Kasumi-1 (cell line): ENCODE data around the gene CDNF.

Source experiments
- DNase-seq, 2 experiments: peaks; one replicate each; lab custom pipeline; 2025; lab: John Stamatoyannopoulos, UW

The CDNF gene

DNA sequence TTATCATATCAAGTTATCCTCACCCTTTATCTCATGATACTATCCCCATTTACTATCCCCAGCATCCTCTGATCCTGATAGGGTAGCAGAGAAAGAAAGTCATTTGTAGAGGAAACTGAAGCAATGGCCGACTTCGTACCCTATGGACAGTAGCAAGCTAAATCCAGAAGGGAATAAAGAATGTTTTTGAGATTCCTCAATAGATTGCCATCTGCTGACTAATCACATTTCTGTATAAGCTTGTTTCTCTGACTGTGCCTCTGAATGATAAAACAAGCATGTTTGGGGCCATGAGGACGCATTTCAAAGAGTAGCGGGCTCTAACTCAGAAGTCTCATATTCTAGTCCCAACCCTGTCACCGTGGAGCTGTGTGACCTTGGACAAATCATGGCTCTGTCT is 49.9 kb downstream of the CDNF start:
- DNase-seq, result no peak

DNA sequence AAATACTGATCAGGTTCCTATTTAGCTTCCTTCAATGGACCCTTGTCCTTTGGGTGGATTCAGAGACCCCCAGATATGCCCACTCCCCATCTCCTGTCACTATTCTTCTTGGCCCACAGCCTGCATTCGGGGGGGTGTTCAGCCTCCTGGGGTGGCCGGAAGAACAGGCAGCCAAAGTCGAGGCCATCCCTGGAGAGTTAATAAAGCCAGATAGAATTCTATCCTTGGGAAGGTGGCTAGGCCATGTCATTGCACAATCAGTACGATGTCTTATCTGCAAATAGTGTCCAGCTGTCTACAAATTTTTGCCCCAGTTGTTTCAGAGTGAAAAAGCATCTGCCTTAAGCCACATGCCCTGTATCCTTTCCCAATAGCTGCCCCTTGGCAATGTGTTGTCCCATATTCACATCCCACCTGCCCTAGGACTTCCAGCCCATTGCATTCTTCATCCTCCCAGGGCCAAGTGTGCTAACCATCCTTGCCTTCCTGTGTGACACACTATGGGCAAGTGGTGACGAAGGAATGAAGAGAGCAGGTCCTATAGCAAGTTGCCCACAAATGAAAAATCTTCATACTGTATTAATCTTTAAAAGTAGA is 53.3 kb downstream of the CDNF start:
- DNase-seq, result no peak

DNA sequence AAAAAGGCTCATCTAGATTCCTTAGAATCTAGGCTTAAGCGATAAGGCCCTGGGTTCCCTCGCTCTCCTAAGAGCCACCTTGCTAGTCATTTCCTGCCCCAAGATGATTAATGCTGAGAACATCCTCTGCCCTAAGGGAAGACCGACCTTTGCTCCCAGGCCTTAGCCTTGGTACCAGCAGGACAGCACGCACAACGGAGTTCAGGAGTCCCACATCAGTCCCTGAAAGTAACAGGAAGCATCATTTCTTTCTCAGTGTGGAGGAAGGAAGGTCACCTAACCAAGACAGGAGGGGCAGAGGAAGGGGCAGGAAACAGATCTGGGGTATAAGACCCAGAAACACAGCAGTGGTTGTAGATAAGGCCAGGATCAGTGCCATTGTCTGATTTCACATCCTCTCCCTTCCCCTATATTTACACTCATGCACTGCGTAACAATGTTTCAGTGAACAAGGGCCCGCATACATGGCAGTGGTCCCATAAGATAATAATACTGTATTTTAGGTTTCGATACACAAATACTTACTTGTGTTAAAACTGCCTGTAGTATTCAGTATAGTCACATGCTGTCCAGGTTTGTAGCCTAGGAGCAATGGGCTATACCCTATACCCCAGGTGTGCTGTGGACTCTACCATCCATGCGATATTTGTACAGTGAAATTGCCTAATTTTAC is 55.0 kb downstream of the CDNF start:
- DNase-seq, result peak; percentile 78 to 90

DNA sequence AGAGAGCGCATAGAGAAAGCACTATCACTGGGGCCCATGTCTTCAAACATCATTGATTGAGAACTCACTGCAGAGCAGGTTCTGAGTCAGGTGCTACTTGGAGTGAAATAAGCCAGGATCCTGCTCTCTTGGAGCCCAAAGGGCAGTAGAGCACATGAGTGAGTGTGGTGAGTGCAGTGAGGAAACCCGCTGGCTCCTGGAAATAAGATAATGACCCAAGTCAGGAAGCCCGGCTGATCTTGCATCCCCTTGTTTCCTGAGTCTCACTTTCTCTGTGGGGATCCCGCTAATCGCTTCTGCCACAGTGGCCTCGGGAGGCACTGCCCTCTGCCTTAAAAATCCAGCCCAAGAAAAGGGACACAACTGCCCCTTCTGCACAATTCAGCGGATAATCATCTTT is 56.1 kb downstream of the CDNF start:
- DNase-seq, result peak; percentile 28 to 31

DNA sequence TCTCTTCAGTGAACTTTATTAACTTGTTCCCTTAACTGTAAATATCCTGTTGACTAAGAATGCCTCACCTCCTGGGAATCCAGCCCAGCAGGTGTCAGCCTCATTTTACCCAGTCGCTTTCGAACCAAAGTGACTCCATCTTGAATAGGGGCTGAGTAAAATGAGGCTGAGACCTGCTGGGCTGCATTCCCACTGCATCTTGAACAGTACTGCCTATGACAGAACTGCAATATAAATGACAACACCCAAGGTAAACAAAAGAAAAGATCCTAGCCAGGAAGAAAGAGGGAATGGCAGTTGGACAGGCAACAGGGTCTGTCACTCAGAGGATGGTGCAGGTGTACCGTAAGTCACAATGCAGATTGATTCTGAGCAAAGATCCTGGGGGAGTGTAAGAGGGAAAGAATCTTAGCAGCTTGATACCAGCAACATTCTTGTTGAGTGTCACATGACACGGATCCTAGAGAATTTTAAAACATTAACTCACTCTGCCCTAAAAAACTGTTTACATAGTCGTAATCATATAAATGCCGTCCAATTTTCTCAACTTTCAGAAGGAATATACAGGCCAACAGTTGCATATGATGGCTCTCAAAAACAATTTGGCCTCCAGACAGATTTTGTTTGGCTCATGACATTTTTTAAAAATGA is 58.7 kb downstream of the CDNF start:
- no peak for DNase-seq

DNA sequence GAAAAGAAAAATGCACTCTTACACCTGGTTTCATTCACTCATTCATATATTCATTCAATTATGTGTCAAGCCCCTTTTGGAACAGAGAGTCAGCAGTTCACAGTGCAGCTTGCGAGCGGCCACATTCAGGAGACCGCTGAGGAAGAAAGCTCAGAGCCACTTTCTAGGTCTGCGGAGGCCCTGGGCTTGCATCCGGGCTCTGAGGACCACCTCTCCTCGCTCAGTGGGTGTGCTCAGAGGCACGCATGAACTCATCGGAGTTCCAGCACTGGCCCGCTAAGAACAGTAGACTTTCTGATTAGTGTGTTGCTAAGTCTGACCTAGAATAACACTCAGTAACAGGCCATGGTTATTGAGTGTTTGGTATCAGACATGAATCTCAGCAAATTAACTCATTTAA is 61.3 kb downstream of the CDNF start:
- no peak for DNase-seq

DNA sequence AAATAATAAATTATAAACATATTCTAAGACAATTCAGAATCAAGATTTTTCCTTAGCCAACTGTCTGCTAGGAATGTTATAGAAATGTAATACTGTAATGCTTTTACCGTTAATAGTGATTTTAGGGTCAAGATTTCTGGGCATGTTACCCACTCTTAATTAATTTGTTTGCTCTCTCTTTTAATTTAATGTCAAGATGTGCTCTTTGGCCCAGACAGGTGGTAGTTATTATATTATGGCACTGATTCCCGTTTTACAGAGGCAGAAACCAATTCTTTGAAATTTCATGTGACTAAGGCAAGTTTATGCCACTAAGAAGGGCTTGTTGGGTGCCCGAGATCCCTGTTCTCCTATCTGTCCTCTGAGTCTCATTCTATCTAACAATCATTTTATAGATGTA is 62.2 kb downstream of the CDNF start:
- no peak for DNase-seq

DNA sequence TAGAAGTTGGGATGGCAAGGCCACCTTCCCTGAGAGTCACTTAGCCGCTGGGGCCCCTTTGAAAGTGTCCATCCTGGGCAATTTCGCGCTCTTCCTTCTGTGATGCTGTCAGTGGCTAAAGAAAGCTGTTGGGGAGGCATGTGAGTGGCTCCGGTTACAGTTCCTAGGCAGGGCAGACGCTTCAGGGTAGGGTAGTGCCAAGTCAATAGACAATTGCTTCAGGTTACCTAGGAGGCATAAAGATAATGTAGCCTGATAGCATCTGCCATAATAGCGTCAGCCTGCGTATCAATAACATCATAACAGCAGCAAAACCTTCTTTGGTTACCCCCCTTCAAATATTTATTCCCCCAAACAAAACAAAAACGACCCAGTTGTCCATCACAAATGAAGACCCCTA is 63.0 kb downstream of the CDNF start, which contains the start of gene FAM107B:
Gene FAM107B, minus strand, starts transcription at position 101 of the 400 bp plus-strand sequence. CDS start 234 bp downstream, outside the sequence.
- no peak for DNase-seq

DNA sequence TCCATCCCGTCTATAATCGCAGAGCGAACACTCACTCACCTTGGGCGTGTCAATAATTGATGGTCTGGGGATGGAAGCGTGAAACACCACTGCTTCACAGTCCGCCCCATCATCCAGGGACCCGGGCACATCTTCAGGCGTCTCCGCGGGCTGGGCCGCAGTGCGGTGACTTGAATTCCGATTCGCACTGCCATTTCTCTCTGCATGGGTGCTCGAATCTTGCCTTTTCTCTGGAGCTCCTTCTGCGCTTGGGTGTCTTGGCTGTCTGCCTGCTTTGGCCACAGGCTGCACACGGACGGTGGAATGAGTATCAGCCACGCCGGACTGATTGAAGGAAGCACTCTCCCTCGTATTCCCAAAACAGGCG is 63.6 kb downstream of the CDNF start:
- no peak for DNase-seq

DNA sequence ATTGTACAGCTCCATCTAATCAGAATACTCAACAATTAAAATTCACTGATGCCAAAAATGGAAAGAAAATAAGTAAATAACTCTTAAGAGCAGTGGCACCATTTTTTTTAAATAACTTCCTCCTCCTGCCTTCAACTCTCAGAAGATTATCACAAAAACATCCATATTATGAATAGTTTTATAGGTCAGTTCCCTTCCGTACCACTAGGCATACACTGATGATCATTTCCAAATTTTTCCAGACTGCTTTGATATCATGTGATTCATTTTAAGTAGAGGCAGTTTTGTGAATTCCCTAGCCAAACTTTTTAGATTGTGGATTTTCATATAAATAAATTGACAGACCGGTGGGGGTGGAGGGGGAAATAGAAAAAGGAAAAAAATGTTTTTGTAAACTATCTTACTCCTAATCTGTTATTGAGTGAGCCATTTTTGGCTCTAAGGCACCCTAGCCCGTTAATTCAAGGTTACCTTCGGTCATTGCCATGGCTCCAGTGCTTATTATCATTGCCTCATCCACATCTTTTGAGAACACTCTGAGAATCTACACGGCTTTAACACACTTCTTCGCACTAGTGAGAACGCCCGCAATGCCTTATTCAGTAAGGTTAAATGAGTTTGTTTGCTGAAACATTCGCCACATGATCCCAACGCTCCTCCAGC is 64.2 kb downstream of the CDNF start:
- peak; percentile 23 to 26 for DNase-seq

DNA sequence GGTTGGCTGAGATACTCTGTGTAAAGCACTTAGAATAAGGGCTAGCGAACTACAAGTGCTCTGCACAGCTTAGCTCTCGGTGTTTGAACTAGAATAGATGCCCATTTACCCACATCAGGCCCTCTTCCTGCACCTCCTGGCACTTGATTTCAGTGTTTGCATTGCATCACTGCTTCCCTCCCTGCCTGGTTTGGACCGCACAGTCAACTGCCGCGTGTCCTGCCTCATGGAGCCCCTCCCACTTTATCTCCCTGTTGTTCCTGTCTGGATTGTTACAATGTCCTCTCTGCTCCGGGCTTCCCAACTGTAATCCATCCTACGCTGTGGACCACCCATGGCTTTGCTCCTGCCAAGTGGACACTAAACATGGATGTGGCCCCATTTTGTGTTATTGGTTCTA is 65.4 kb downstream of the CDNF start:
- no peak for DNase-seq

DNA sequence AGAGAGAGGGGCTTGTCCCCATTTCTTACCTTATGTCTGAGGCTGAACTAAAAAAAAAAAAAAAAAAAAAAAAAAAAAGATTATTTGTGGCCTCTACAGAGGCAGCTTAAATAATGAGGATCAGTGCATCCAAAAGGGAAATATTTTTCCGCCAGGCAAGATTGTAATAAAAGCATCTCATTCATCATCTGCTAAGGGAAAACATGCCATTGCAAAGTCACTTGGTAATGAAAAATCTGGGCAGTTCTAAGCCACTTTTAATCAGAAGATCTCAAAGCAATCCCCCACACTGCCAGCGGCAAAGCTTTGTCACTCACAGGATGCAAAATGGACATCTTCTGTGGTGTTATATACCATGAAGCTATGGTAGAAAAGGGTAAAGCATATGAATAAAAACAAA is 66.9 kb downstream of the CDNF start:
- DNase-seq, result no peak
